ENCODE data around the gene KCNF1. TPM values are rescaled to one million over a fixed set of nuclear protein-coding genes. Genes with fewer than 3 reads are reported as not detected.

Gene KCNF1
- total and polyA plus RNA-seq, 4 donors = 0.09 TPM; not detected in 3

DNA sequence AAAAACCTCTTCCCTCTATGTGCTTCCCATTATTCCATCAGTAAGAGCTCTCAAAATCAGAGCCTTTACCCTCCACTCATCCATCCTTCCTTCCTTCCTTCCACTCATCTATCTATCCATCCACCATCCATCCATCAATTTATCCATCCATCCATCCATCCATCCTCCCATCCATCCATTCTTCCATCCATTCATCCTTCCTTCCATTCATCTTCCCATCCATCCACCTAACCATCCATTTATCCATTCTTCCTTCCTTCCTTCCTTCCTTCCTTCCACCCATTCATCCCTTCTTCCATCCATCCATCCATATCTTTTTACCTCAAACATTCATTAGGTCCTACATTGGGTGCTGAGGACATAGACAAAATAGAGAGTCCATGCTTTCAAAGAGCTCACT is 19.4 kb upstream of the KCNF1 start (continued):
- TF ChIP-seq, protein P1, sequence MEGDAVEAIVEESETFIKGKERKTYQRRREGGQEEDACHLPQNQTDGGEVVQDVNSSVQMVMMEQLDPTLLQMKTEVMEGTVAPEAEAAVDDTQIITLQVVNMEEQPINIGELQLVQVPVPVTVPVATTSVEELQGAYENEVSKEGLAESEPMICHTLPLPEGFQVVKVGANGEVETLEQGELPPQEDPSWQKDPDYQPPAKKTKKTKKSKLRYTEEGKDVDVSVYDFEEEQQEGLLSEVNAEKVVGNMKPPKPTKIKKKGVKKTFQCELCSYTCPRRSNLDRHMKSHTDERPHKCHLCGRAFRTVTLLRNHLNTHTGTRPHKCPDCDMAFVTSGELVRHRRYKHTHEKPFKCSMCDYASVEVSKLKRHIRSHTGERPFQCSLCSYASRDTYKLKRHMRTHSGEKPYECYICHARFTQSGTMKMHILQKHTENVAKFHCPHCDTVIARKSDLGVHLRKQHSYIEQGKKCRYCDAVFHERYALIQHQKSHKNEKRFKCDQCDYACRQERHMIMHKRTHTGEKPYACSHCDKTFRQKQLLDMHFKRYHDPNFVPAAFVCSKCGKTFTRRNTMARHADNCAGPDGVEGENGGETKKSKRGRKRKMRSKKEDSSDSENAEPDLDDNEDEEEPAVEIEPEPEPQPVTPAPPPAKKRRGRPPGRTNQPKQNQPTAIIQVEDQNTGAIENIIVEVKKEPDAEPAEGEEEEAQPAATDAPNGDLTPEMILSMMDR (IDR thresholded peaks at IDR 0.05; ENCODE audit: low read depth, low read length, missing input control) = no peak
- TF ChIP-seq, protein P2, sequence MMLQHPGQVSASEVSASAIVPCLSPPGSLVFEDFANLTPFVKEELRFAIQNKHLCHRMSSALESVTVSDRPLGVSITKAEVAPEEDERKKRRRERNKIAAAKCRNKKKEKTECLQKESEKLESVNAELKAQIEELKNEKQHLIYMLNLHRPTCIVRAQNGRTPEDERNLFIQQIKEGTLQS (IDR thresholded peaks at IDR 0.05) = no peak

- Histone ChIP-seq H3K9ac (ENCODE audit: low read depth in 1 of 2, low read length in 2 of 2) (no peak overlapping the region), H3K9me3 (ENCODE audit: control insufficient read depth in 4 of 4, low read length in 3 of 4) (no peaks in the 10 kb centered on the region), H3K4me1 (ENCODE audit: control insufficient read depth in 4 of 4, insufficient read depth in 4 of 4, low read length in 3 of 4) (no peaks in the 10 kb centered on the region), H3K27me3 (ENCODE audit: control insufficient read depth in 4 of 4, insufficient read depth in 4 of 4, low read length in 3 of 4) (no peaks in the 10 kb centered on the region), H3K27ac (ENCODE audit: low read depth in 1 of 2, low read length in 2 of 2) (no peak overlapping the region), H3K4me3 (ENCODE audit: low read depth in 1 of 3, low read length in 3 of 3) (no peak overlapping the region), H3K36me3 (ENCODE audit: control insufficient read depth in 4 of 4, insufficient read depth in 3 of 4, low read depth in 1 of 4, low read length in 3 of 4) (no peaks in the 10 kb centered on the region)
- 77% methylated on average over 5 of the region's 5 CpGs for WGBS
- no peak for DNase-seq (ENCODE audit: low spot score)
- TF ChIP-seq GABPA (IDR thresholded peaks at IDR 0.05 in 1 of 2, conservative IDR thresholded peaks at IDR 0.05 in 1 of 2) (no peak), SP1 (IDR thresholded peaks at IDR 0.05) (no peak), FOXA2 (IDR thresholded peaks at IDR 0.05) (no peak), TAF1 (conservative IDR thresholded peaks at IDR 0.05) (no peak), HNF4G (IDR thresholded peaks at IDR 0.05) (no peak), RXRA (IDR thresholded peaks at IDR 0.05) (no peak), EGR1 (IDR thresholded peaks at IDR 0.05; ENCODE audit: low read depth in 2 of 2) (no peak), YY1 (IDR thresholded peaks at IDR 0.05) (no peak), FOXA1 (IDR thresholded peaks at IDR 0.05) (no peak), HNF4A (conservative IDR thresholded peaks at IDR 0.05) (no peak), JUND (IDR thresholded peaks at IDR 0.05) (no peak), RAD21 (IDR thresholded peaks at IDR 0.05) (no peak), NR2F2 (IDR thresholded peaks at IDR 0.05) (no peak)
- TF ChIP-seq, protein P3, sequence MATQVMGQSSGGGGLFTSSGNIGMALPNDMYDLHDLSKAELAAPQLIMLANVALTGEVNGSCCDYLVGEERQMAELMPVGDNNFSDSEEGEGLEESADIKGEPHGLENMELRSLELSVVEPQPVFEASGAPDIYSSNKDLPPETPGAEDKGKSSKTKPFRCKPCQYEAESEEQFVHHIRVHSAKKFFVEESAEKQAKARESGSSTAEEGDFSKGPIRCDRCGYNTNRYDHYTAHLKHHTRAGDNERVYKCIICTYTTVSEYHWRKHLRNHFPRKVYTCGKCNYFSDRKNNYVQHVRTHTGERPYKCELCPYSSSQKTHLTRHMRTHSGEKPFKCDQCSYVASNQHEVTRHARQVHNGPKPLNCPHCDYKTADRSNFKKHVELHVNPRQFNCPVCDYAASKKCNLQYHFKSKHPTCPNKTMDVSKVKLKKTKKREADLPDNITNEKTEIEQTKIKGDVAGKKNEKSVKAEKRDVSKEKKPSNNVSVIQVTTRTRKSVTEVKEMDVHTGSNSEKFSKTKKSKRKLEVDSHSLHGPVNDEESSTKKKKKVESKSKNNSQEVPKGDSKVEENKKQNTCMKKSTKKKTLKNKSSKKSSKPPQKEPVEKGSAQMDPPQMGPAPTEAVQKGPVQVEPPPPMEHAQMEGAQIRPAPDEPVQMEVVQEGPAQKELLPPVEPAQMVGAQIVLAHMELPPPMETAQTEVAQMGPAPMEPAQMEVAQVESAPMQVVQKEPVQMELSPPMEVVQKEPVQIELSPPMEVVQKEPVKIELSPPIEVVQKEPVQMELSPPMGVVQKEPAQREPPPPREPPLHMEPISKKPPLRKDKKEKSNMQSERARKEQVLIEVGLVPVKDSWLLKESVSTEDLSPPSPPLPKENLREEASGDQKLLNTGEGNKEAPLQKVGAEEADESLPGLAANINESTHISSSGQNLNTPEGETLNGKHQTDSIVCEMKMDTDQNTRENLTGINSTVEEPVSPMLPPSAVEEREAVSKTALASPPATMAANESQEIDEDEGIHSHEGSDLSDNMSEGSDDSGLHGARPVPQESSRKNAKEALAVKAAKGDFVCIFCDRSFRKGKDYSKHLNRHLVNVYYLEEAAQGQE (IDR thresholded peaks at IDR 0.05) = no peak
- TF ChIP-seq, protein P4, sequence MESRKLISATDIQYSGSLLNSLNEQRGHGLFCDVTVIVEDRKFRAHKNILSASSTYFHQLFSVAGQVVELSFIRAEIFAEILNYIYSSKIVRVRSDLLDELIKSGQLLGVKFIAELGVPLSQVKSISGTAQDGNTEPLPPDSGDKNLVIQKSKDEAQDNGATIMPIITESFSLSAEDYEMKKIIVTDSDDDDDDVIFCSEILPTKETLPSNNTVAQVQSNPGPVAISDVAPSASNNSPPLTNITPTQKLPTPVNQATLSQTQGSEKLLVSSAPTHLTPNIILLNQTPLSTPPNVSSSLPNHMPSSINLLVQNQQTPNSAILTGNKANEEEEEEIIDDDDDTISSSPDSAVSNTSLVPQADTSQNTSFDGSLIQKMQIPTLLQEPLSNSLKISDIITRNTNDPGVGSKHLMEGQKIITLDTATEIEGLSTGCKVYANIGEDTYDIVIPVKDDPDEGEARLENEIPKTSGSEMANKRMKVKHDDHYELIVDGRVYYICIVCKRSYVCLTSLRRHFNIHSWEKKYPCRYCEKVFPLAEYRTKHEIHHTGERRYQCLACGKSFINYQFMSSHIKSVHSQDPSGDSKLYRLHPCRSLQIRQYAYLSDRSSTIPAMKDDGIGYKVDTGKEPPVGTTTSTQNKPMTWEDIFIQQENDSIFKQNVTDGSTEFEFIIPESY (IDR thresholded peaks at IDR 0.05) = no peak
- TF ChIP-seq, protein P1 (IDR thresholded peaks at IDR 0.05; ENCODE audit: low read depth, low read length, missing input control) = no peak
- TF ChIP-seq, protein P2 (IDR thresholded peaks at IDR 0.05) = no peak
- TF ChIP-seq, protein P5, sequence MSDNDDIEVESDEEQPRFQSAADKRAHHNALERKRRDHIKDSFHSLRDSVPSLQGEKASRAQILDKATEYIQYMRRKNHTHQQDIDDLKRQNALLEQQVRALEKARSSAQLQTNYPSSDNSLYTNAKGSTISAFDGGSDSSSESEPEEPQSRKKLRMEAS (IDR thresholded peaks at IDR 0.05) = no peak
Observed at GRCh38 chr2:10892796-10893350, 18.9 kb upstream of the KCNF1 start.
